ENCODE measurements around the gene RFTN1.

GRCh38 chr3:16363636-16364035 lies 149.9 kb downstream of the RFTN1 start:
- TF ChIP-seq CTCF (conservative IDR thresholded peaks at IDR 0.05; ENCODE audit: low read length) (no peak), EZH2phosphoT487 (IDR thresholded peaks at IDR 0.05; ENCODE audit: borderline replicate concordance, low read depth, low read length) (no peak)

Data from OCI-LY7 (cell line).